K562 (cell line): ENCODE results near the gene TSPAN14. TPM values are rescaled to one million over a fixed set of nuclear protein-coding genes. Genes with fewer than 3 reads are reported as not detected.

Experiments
- ATF2 ChIP-seq: sonication (generic); formaldehyde crosslinking; IDR thresholded peaks from 2 replicates; pipeline ENCODE4 v1.8.1; 2022; ENCODE audit warnings: missing genetic modification reagents
- CBFA2T3 ChIP-seq: fragments of 450-650 bp; IDR thresholded peaks from 2 replicates; pipeline ENCODE4 v1.6.1; 2017
- EGR1 ChIP-seq: fragments of 450-650 bp; conservative IDR thresholded peaks from 2 replicates; pipeline ENCODE4 v1.6.1; 2017; ENCODE audit warnings: mild to moderate bottlenecking
- HDGF ChIP-seq: fragments of 450-650 bp; IDR thresholded peaks from 2 replicates; pipeline ENCODE4 v1.6.1; 2016
- HLTF ChIP-seq: fragments of 450-650 bp; IDR thresholded peaks from 2 replicates; pipeline ENCODE4 v1.6.1; 2016
- HNRNPLL ChIP-seq: fragments of 200-400 bp; formaldehyde crosslinking; IDR thresholded peaks from 2 replicates; pipeline ENCODE4 v1.6.1; 2017; ENCODE audit warnings: low read length, low read depth, mild to moderate bottlenecking; ENCODE audit not compliant: poor library complexity, severe bottlenecking
- MGA ChIP-seq: fragments of 450-650 bp; IDR thresholded peaks from 2 replicates; pipeline ENCODE4 v1.6.1; 2016; ENCODE audit warnings: mild to moderate bottlenecking, moderate library complexity
- NKRF ChIP-seq: fragments of 450-650 bp; IDR thresholded peaks from 2 replicates; pipeline ENCODE4 v1.6.1; 2016; ENCODE audit warnings: borderline replicate concordance
- POLR2A ChIP-seq: fragments of 450-650 bp; conservative IDR thresholded peaks from 2 replicates; pipeline ENCODE4 v1.6.1; 2016
- POU5F1 ChIP-seq: fragments of 150-350 bp; IDR thresholded peaks from 2 replicates; pipeline ENCODE4 v1.6.1; 2014; ENCODE audit warnings: borderline replicate concordance, low read length, low read depth, mild to moderate bottlenecking; ENCODE audit not compliant: partially characterized antibody
- SETDB1 ChIP-seq: IDR thresholded peaks from one replicate; pipeline ENCODE4 v1.6.1; 2012; ENCODE audit warnings: low read length, control low read depth, inconsistent platforms
- WHSC1 ChIP-seq: IDR thresholded peaks from one replicate; pipeline ENCODE4 v1.6.1; 2012; ENCODE audit warnings: low read length, control low read depth, inconsistent platforms
- ZNF124 ChIP-seq: sonication (generic); formaldehyde crosslinking; IDR thresholded peaks from 2 replicates; pipeline ENCODE4 v1.8.1; 2022; ENCODE audit warnings: missing genetic modification reagents
- ZNF347 ChIP-seq: fragments of 450-650 bp; formaldehyde crosslinking; IDR thresholded peaks from 2 replicates; pipeline ENCODE4 v1.4.0; 2020; ENCODE audit warnings: low read depth, mild to moderate bottlenecking, moderate library complexity
- polyA plus RNA-seq, 8 experiments: library from polyadenylated mRNA; depleted of rRNA in 4 of 8; stranded (reverse) in 5 of 8; unstranded in 3 of 8; fragments of >200 nt; fragmentation: Nextera tagmentation in 2 of 8; fragmentation: Illumina TruSeq in 1 of 8; extraction: Ambion mirVana in 2 of 8; extraction: Trizol in 1 of 8; gene quantifications; 2 replicates each; pipeline versions ENCODE4 v1.2.1 to v1.2.3, GENCODE V29; 2011 to 2014; ENCODE audit warnings: inconsistent platforms in 1 of 8, missing spikeins in 1 of 8
- total RNA-seq, 7 experiments: library from RNA; depleted of rRNA in 6 of 7; stranded (reverse); fragments of >200 nt in 6 of 7; fragmentation: Illumina TruSeq in 2 of 7; extraction: Trizol in 2 of 7; gene quantifications; 2 replicates each; pipeline versions ENCODE4 v1.2.1 to v1.2.3, GENCODE V29; 2011 to 2021; ENCODE audit warnings: low replicate concordance in 1 of 7

TSPAN14 gene
- total and polyA plus RNA-seq, 9 of the 15 experiments (the other 6 are each of a cell fraction or from before 2014, with no cell fraction given), result 5.8 to 92.9 (median 23.3) TPM

GRCh38 chr10:80425901-80426300 is 28.2 kb upstream of the TSPAN14 start (continued):
- TF ChIP-seq MGA (no peak), ZNF124 (no peak), POLR2A (no peak), HNRNPLL (no peak), EGR1 (no peak), HDGF (no peak), NKRF (no peak), HLTF (no peak), WHSC1 (no peak), ZNF347 (CRISPR knock-in tag) (no peak), ATF2 (CRISPR knock-in tag) (no peak), SETDB1 (no peak), CBFA2T3 (no peak), POU5F1 (no peak)
